ENCODE results near the gene PDIA4. TPM values are rescaled to one million over a fixed set of nuclear protein-coding genes. Genes with fewer than 3 reads are reported as not detected.

Gene PDIA4
- total RNA-seq, result 256 and 304 TPM in 2 replicates

GRCh38 chr7:149028346-149029109, at the start of gene PDIA4:
Gene PDIA4 (minus strand): TSS chr7:149028505. CDS start chr7:149028408, 97 bp downstream.

Other genes starting within 250 kb of the PDIA4 start
- 7.5 and 14.1 TPM in 2 replicates for gene EZH2, start 144.2 kb downstream of the PDIA4 start, total RNA-seq
- 3.3 and 7.8 TPM in 2 replicates for gene ZNF786, start 62.2 kb upstream of the PDIA4 start, total RNA-seq
- gene ZNF425, start 97.8 kb upstream of the PDIA4 start, total RNA-seq, result 2.8 TPM in 2 replicates
- gene ZNF398, start 118.9 kb upstream of the PDIA4 start, total RNA-seq, result 6.7 and 6.8 TPM in 2 replicates
- 14.8 and 18.7 TPM in 2 replicates for gene ZNF282, start 167.0 kb upstream of the PDIA4 start, total RNA-seq
- 4.0 and 4.5 TPM in 2 replicates for gene ZNF212, start 211.1 kb upstream of the PDIA4 start, total RNA-seq
- gene ZNF783, start 233.7 kb upstream of the PDIA4 start, total RNA-seq, result 9.5 and 11.9 TPM in 2 replicates